Regular cardiac myocyte (primary cell): ENCODE data around the gene PRKAR2A. TPM values are rescaled to one million over a fixed set of nuclear protein-coding genes. Genes with fewer than 3 reads are reported as not detected.

ENCODE experiments used
- total RNA-seq: library from RNA; depleted of rRNA; stranded (reverse); fragments of >200 nt; gene quantifications from 2 replicates; pipeline ENCODE4 v1.2.3, GENCODE V29; 2014

Gene PRKAR2A
- 22.3 and 53.7 TPM in 2 replicates for total RNA-seq

GRCh38 chr3:48847504-48848423 lies at the start of gene PRKAR2A:
PRKAR2A (minus strand) TSS chr3:48847874; CDS start chr3:48847596, 278 bp downstream.

DNA sequence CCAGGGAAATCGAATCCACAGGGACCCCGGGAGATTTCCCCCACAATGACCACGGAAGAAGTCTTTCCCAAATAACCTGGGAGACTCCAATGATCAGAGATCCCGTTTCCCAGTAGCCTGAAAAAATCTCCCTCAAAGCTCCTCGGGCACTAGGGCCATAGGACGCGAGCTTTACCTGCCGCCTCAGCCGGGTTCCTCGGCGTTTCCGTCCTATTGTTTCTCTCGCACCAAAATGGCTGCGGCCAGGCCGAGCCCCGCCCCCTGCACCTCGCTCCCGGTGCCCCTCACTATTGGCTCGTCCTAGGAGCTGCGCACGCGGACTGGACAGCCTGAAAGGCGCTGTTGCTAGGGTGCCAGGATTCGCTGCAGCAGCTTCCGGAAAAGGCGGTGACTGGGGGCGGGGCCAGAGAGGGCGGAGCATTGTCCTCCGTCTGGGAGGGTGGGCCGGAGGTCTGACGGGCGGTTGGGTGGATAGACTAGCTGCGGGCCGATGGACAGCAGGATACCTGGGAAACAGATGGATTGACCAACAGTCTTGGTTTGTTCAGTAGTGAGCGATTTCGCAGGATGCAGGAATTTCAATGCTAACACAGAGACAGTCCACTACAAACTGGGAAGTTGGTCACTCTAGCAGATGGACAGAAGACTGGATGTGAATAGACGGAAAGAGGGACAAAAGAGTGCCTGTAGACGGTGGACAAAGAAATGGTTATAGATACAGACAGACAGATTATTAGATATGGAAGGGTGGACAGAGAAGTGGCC lies 130.5 kb downstream of the PRKAR2A start, which contains the start of gene IP6K2:
Gene IP6K2, minus strand, starts transcription at position 240 of the 765 bp plus-strand sequence. CDS start 21,930 bp downstream, outside the sequence.

Other genes starting within 250 kb of the PRKAR2A start
- gene UQCRC1, start 238.2 kb downstream of the PRKAR2A start, total RNA-seq: 254 and 423 TPM in 2 replicates
- gene TMEM89, start 226.1 kb downstream of the PRKAR2A start, total RNA-seq: 0.56 TPM in 1 of 2 replicates, not detected in the other
- 12.8 and 26.2 TPM in 2 replicates for gene SLC26A6, start 212.4 kb downstream of the PRKAR2A start, total RNA-seq
- gene CELSR3, start 185.0 kb downstream of the PRKAR2A start, total RNA-seq: 0.38 and 0.85 TPM in 2 replicates
- 12.1 and 18.0 TPM in 2 replicates for gene NCKIPSD, start 162.0 kb downstream of the PRKAR2A start, total RNA-seq
- 29.7 and 30.2 TPM in 2 replicates for gene IP6K2, start 130.7 kb downstream of the PRKAR2A start, total RNA-seq
- gene SLC25A20, start 51.0 kb upstream of the PRKAR2A start, total RNA-seq: 34.3 and 35.2 TPM in 2 replicates
- gene ARIH2, start 71.0 kb upstream of the PRKAR2A start, total RNA-seq: 73.9 and 76.5 TPM in 2 replicates
- 22.4 and 45.7 TPM in 2 replicates for gene P4HTM, start 142.4 kb upstream of the PRKAR2A start, total RNA-seq
- gene WDR6, start 159.5 kb upstream of the PRKAR2A start, total RNA-seq: 36.4 and 62.3 TPM in 2 replicates
- gene DALRD3, start 170.7 kb upstream of the PRKAR2A start, total RNA-seq: 39.2 and 42.0 TPM in 2 replicates
- gene NDUFAF3, start 174.2 kb upstream of the PRKAR2A start, total RNA-seq: 60.6 and 75.3 TPM in 2 replicates
- 237 and 343 TPM in 2 replicates for gene IMPDH2, start 181.5 kb upstream of the PRKAR2A start, total RNA-seq
- 69.4 and 191 TPM in 2 replicates for gene QRICH1, start 246.2 kb upstream of the PRKAR2A start, total RNA-seq